H1 (cell line): ENCODE measurements around the gene C5AR1. TPM values are rescaled to one million over a fixed set of nuclear protein-coding genes. Genes with fewer than 3 reads are reported as not detected.

Experiments used
- CTCF ChIA-PET: fragments of 300-600 bp; sonication (Branson Sonifier 250); formaldehyde crosslinking; loops from one replicate; lab custom pipeline; 2021; ENCODE audit not compliant: partially characterized antibody; lab: Charles Lee
- POLR2A ChIA-PET: fragments of 300-600 bp; sonication (Branson Sonifier 250); formaldehyde crosslinking; loops from one replicate; lab custom pipeline; 2021; ENCODE audit warnings: inconsistent platforms; ENCODE audit not compliant: partially characterized antibody; lab: Charles Lee
- DNase-seq, 2 experiments: peaks; one replicate each; pipeline versions ENCODE4 v3.0.0 to v3.0.0-alpha.2; 2010 to 2022; ENCODE audit warnings: low spot score in 2 of 2, low read depth in 1 of 2, mixed read lengths in 1 of 2
- FAIRE-seq: peaks from 2 replicates; lab custom pipeline; 2011; peaks lifted over from hg19 to GRCh38; lab: Jason Lieb, UNC
- H2AFZ ChIP-seq: 2 replicates; pipeline ENCODE4 v1.8.1; 2012; ENCODE audit warnings: low read length, inconsistent platforms
- H2AK5ac ChIP-seq: 2 replicates; pipeline ENCODE4 v1.6.1; 2013; ENCODE audit warnings: low read depth, low read length
- H2BK120ac ChIP-seq: replicated peaks from 2 replicates; pipeline ENCODE3; 2013; ENCODE audit warnings: low read depth, low read length, inconsistent platforms
- H2BK12ac ChIP-seq: 2 replicates; pipeline ENCODE4 v1.6.1; 2013; ENCODE audit warnings: low read depth, low read length
- H2BK15ac ChIP-seq: 2 replicates; pipeline ENCODE4 v1.6.1; 2013; ENCODE audit warnings: low read length
- H2BK20ac ChIP-seq: 2 replicates; pipeline ENCODE4 v1.6.1; 2013; ENCODE audit warnings: low read length
- H2BK5ac ChIP-seq: 2 replicates; pipeline ENCODE4 v1.6.1; 2013; ENCODE audit warnings: low read depth, low read length
- H3K14ac ChIP-seq: 2 replicates; pipeline ENCODE4 v1.6.1; 2013; ENCODE audit warnings: inconsistent platforms; ENCODE audit not compliant: insufficient read length
- H3K18ac ChIP-seq: 2 replicates; pipeline ENCODE4 v1.6.1; 2013; ENCODE audit warnings: low read length; ENCODE audit errors: extremely low read depth
- H3K23ac ChIP-seq: 2 replicates; pipeline ENCODE4 v1.6.1; 2013; ENCODE audit warnings: inconsistent platforms; ENCODE audit not compliant: insufficient read length
- H3K23me2 ChIP-seq: 2 replicates; pipeline ENCODE4 v1.6.1; 2013; ENCODE audit warnings: low read depth, low read length
- H3K27ac ChIP-seq: 2 replicates; pipeline ENCODE4 v1.6.1; 2011; ENCODE audit warnings: low read depth, low read length, inconsistent platforms
- H3K27me3 ChIP-seq, 4 experiments: replicated peaks in 1 of 4; 1 replicate in 1 of 4; 2 replicates in 3 of 4; pipeline versions ENCODE4 v1.6.1 to v1.8.1; 2011 to 2013; ENCODE audit warnings: low read length in 3 of 4, mild to moderate bottlenecking in 3 of 4, inconsistent platforms in 2 of 4, mixed read lengths in 2 of 4, moderate library complexity in 1 of 4; ENCODE audit not compliant: control insufficient read depth in 3 of 4, insufficient read depth in 3 of 4; ENCODE audit errors: extremely low read depth in 1 of 4
- H3K36me3 ChIP-seq, 4 experiments: 2 replicates each; pipeline versions ENCODE4 v1.6.1 to v1.8.1; 2011 to 2013; ENCODE audit warnings: mild to moderate bottlenecking in 4 of 4, low read length in 3 of 4, moderate library complexity in 2 of 4, control low read depth in 1 of 4, inconsistent platforms in 1 of 4; ENCODE audit not compliant: insufficient read depth in 4 of 4, control insufficient read depth in 2 of 4
- H3K4ac ChIP-seq: replicated peaks from 2 replicates; pipeline ENCODE3; 2013; ENCODE audit warnings: low read length, low read depth, mixed read lengths, inconsistent platforms; ENCODE audit not compliant: insufficient read length
- H3K4me1 ChIP-seq, 4 experiments: replicated peaks in 1 of 4; 1 replicate in 1 of 4; 2 replicates in 3 of 4; pipeline versions ENCODE4 v1.6.1 to v1.8.1; 2011 to 2013; ENCODE audit warnings: low read length in 3 of 4, inconsistent platforms in 2 of 4, mixed read lengths in 1 of 4; ENCODE audit not compliant: insufficient read depth in 4 of 4, control insufficient read depth in 3 of 4
- H3K4me2 ChIP-seq, 2 experiments: 2 replicates each; pipeline versions ENCODE4 v1.6.1 to v1.8.1; 2011 to 2013; ENCODE audit warnings: low read depth in 2 of 2, low read length in 2 of 2, control low read depth in 1 of 2, inconsistent platforms in 1 of 2, mild to moderate bottlenecking in 1 of 2; ENCODE audit not compliant: insufficient read depth in 1 of 2
- H3K4me3 ChIP-seq, 4 experiments: fragments of 200-600, 300-600 bp in 1 of 4; sonication (generic), shearing (Covaris generic), sonication (Bioruptor Twin) in 1 of 4; 2 replicates each; pipeline versions ENCODE4 v1.5.1 to v1.8.1; 2011 to 2016; ENCODE audit warnings: low read length in 4 of 4, low read depth in 3 of 4, control low read depth in 2 of 4, inconsistent platforms in 2 of 4, mild to moderate bottlenecking in 2 of 4, mixed read lengths in 1 of 4, moderate library complexity in 1 of 4; ENCODE audit not compliant: insufficient read depth in 2 of 4; ENCODE audit errors: extremely low read depth in 1 of 4
- H3K56ac ChIP-seq: replicated peaks from 2 replicates; pipeline ENCODE3; 2013; ENCODE audit warnings: low read depth, mild to moderate bottlenecking, mixed read lengths, low read length, inconsistent platforms; ENCODE audit not compliant: insufficient read length
- H3K79me1 ChIP-seq: 2 replicates; pipeline ENCODE4 v1.6.1; 2013; ENCODE audit warnings: low read depth, low read length, control low read depth
- H3K79me2 ChIP-seq, 2 experiments: 2 replicates each; pipeline versions ENCODE4 v1.6.1 to v1.8.1; 2012 to 2013; ENCODE audit warnings: low read length in 2 of 2, mild to moderate bottlenecking in 2 of 2, inconsistent platforms in 1 of 2; ENCODE audit not compliant: insufficient read depth in 2 of 2, control insufficient read depth in 1 of 2
- H3K9ac ChIP-seq, 4 experiments: replicated peaks in 1 of 4; 1 replicate in 1 of 4; 2 replicates in 3 of 4; pipeline versions ENCODE4 v1.6.1 to v1.8.1; 2011 to 2013; ENCODE audit warnings: low read depth in 3 of 4, low read length in 3 of 4, control low read depth in 2 of 4, mild to moderate bottlenecking in 2 of 4, moderate library complexity in 2 of 4, inconsistent platforms in 1 of 4; ENCODE audit errors: extremely low read depth in 1 of 4
- H3K9me3 ChIP-seq, 2 experiments: 2 replicates each; pipeline versions ENCODE4 v1.6.1 to v1.8.1; 2012 to 2013; ENCODE audit warnings: mild to moderate bottlenecking in 2 of 2, moderate library complexity in 2 of 2, control low read depth in 1 of 2, inconsistent platforms in 1 of 2, low read depth in 1 of 2, low read length in 1 of 2, mixed read lengths in 1 of 2; ENCODE audit not compliant: insufficient read depth in 2 of 2
- H4K20me1 ChIP-seq, 2 experiments: replicated peaks in 1 of 2; 2 replicates each; pipeline versions ENCODE3 to v1.8.1; 2011 to 2013; ENCODE audit warnings: inconsistent platforms in 2 of 2, low read length in 2 of 2, mild to moderate bottlenecking in 1 of 2; ENCODE audit not compliant: insufficient read depth in 2 of 2, control insufficient read depth in 1 of 2
- H4K5ac ChIP-seq: 2 replicates; pipeline ENCODE4 v1.6.1; 2013; ENCODE audit warnings: low read length, low read depth, mixed read lengths, inconsistent platforms; ENCODE audit not compliant: insufficient read length
- H4K8ac ChIP-seq: 2 replicates; pipeline ENCODE4 v1.8.0; 2013; ENCODE audit warnings: mild to moderate bottlenecking, moderate library complexity, low read length, inconsistent platforms; ENCODE audit not compliant: insufficient read depth; ENCODE audit errors: extremely low read depth
- H4K91ac ChIP-seq: replicated peaks from 2 replicates; pipeline ENCODE3; 2013; ENCODE audit warnings: low read length, mixed read lengths, inconsistent platforms; ENCODE audit not compliant: insufficient read length
- GTF2F1 ChIP-seq: IDR thresholded peaks from 2 replicates; pipeline ENCODE4 v1.6.1; 2012; ENCODE audit warnings: low read depth, low read length, improper control_type of control experiment, borderline replicate concordance
- WGBS, 2 experiments: shearing (Covaris generic) in 1 of 2; methylation state at CpG; one replicate each; pipeline versions ENCODE4 v1.1.6 to v1.1.7; 2013 to 2015; ENCODE audit warnings: low lambda C conversion rate in 2 of 2, mixed read lengths in 2 of 2, inconsistent platforms in 1 of 2, low coverage in 1 of 2, missing lambda C conversion rate in 1 of 2; ENCODE audit not compliant: insufficient replicate concordance in 2 of 2, insufficient coverage in 1 of 2, insufficient read length in 1 of 2; ENCODE audit errors: extremely low coverage in 1 of 2, missing lambda C conversion rate in 1 of 2; 5-methylcytosine and 5-hydroxymethylcytosine counted together
- polyA plus RNA-seq, 7 experiments: library from polyadenylated mRNA; depleted of rRNA in 3 of 7; stranded (reverse) in 5 of 7; unstranded in 2 of 7; fragments of >200 nt in 5 of 7; fragments of 200-250 nt in 2 of 7; gene quantifications; 1 replicate in 5 of 7; 2 replicates in 1 of 7; 4 replicates in 1 of 7; pipeline versions ENCODE4 v1.2.1 to v1.2.3, GENCODE V29; 2011 to 2013; ENCODE audit warnings: missing spikeins in 2 of 7, mixed read lengths in 2 of 7
- total RNA-seq: library from RNA; stranded (reverse); fragmentation: NEBNext Ultra II Directional; extraction: Animal tissue kit (Norgen Biotek cat#: 25700); gene quantifications from 2 replicates; pipeline ENCODE4 v1.2.1, GENCODE V29; 2021

Gene C5AR1
- total and polyA plus RNA-seq, 2 of the 8 experiments (the other 6 are each of a cell fraction or from before 2014, with no cell fraction given) = 0.20 TPM; not detected in 1

DNA sequence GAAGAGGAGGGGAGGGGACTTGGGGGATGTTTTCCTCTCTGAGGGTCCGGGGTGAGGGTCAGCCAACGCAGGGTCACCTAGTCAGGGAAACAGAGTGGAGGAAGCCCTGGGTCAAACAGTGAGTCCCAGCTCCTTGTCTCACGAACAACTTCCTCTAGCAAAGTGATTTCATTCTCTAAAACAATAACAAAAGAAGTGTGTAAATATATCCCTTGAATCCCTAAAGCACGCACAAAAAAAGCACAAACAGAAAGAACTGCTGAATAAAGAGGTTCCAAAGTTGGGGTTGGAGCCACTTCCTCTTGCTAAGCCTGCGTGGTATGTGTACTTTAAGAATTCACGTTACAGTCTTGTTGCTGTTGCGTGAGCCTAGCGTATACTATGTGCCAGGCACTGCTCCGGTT is 20.8 kb downstream of the C5AR1 start:
- no peak overlapping the region for H2BK120ac ChIP-seq
- no peak overlapping the region for H3K4me2 ChIP-seq
- H3K56ac ChIP-seq = no peak overlapping the region
- no peak overlapping the region for H2BK5ac ChIP-seq
- no peak overlapping the region for H2BK12ac ChIP-seq
- H3K4ac ChIP-seq = no peak overlapping the region
- H3K9ac ChIP-seq = no peak overlapping the region
- no peaks in the 10 kb centered on the region for H3K23me2 ChIP-seq
- no peak overlapping the region for H3K4me3 ChIP-seq
- ChIA-PET CTCF (interaction anchor here (0.7 to 2.1 kb wide), 5 partner anchors 18 to 61 kb away, joined by 3 to 5 read pairs (median 4); partner anchors contain the start of gene DHX34), POLR2A (no interaction called here)
- no peaks in the 10 kb centered on the region for H4K20me1 ChIP-seq
- H2AFZ ChIP-seq = no peak overlapping the region
- 87% methylated on average over 8 of the region's 9 CpGs; no CpG with 5 or more reads in 1 of the 2 experiments for WGBS, 2 experiments
- no peak overlapping the region for H3K23ac ChIP-seq
- H2BK20ac ChIP-seq = no peak overlapping the region
- H3K79me2 ChIP-seq = no peaks in the 10 kb centered on the region
- no peaks in the 10 kb centered on the region for H3K9me3 ChIP-seq
- H3K36me3 ChIP-seq = no peaks in the 10 kb centered on the region
- FAIRE-seq (no peak), DNase-seq (no peak)
- no peak overlapping the region for H3K18ac ChIP-seq
- H3K14ac ChIP-seq = no peak overlapping the region
- no peak overlapping the region for H4K8ac ChIP-seq
- no peak overlapping the region for H2BK15ac ChIP-seq
- H2AK5ac ChIP-seq = no peak overlapping the region
- H3K27ac ChIP-seq = no peak overlapping the region
- no peak overlapping the region for H4K91ac ChIP-seq
- H3K27me3 ChIP-seq = no peaks in the 10 kb centered on the region
- H3K4me1 ChIP-seq = no peaks in the 10 kb centered on the region
- H3K79me1 ChIP-seq = no peaks in the 10 kb centered on the region
- no peak overlapping the region for H4K5ac ChIP-seq
- no peak for TF ChIP-seq GTF2F1
